ENCODE data around the gene BAIAP2L1.

GRCh38 chr7:98369726-98370125, 31.2 kb downstream of the BAIAP2L1 start:
- TF ChIP-seq CTCF (optimal IDR thresholded peaks at IDR 0.05 in 1 of 3, IDR thresholded peaks at IDR 0.05 in 1 of 3, conservative IDR thresholded peaks at IDR 0.05 in 1 of 3; ENCODE audit: extremely low read depth in 1 of 3, insufficient read depth in 2 of 3, low read length in 3 of 3) (no peak), EZH2 (IDR thresholded peaks at IDR 0.05; ENCODE audit: low read length) (no peak)

All from keratinocyte (primary cell).